Left ventricle myocardium inferior (tissue), 1 donor: Measurements from ENCODE around the gene ALDH8A1. TPM values are rescaled to one million over a fixed set of nuclear protein-coding genes. Genes with fewer than 3 reads are reported as not detected.

ENCODE experiments used
- DNase-seq: peaks from one replicate; pipeline ENCODE4 v3.0.0-alpha.2; 2020
- H3K27ac ChIP-seq: fragments of 200-600 bp; replicated peaks from 2 replicates; pipeline ENCODE4 v1.8.0; 2021
- H3K27me3 ChIP-seq: fragments of 200-600 bp; 2 replicates; pipeline ENCODE4 v1.8.0; 2021; ENCODE audit warnings: low read depth
- H3K36me3 ChIP-seq: fragments of 200-600 bp; 2 replicates; pipeline ENCODE4 v1.8.0; 2021
- H3K4me1 ChIP-seq: fragments of 200-600 bp; 2 replicates; pipeline ENCODE4 v1.8.0; 2021
- H3K4me3 ChIP-seq: fragments of 200-600 bp; 2 replicates; pipeline ENCODE4 v1.8.0; 2021; ENCODE audit warnings: mild to moderate bottlenecking, moderate library complexity
- H3K9me3 ChIP-seq: fragments of 200-600 bp; replicated peaks from 2 replicates; pipeline ENCODE4 v1.8.0; 2021
- CTCF ChIP-seq: fragments of 200-600 bp; IDR thresholded peaks from 2 replicates; pipeline ENCODE4 v1.8.0; 2021; ENCODE audit warnings: antibody characterized with exemption, mild to moderate bottlenecking, borderline replicate concordance
- intact Hi-C: fragments of 100-400 bp; cut with micrococcal nuclease; formaldehyde crosslinking; loops from one replicate; pipeline ENCODE4 v1.11.0; 2022
- total RNA-seq: library from RNA; stranded (reverse); fragmentation: NEBNext Ultra II Directional; extraction: Animal tissue kit (Norgen Biotek cat#: 25700); gene quantifications from one replicate; pipeline ENCODE4 v1.2.1, GENCODE V29; 2021
- donor health status: DM: no; HTN: yes; CAD: no; lungs with severe emphysema.

The ALDH8A1 gene
- total RNA-seq, 1 donor from 2014 or later = 0.08 TPM

GRCh38 chr6:134882426-134883038 is 67.4 kb downstream of the ALDH8A1 start:
- TF ChIP-seq CTCF = peak; percentile 99
- Histone ChIP-seq H3K4me1 (no peaks in the 10 kb centered on the region), H3K27me3 (peaks cover 23% of the 10 kb centered on the region), H3K9me3 (no peaks in the 10 kb centered on the region), H3K27ac (no peak overlapping the region), H3K36me3 (no peaks in the 10 kb centered on the region), H3K4me3 (no peak overlapping the region)
- intact Hi-C loops = loop anchor here (10.0 kb wide), 1 partner anchor 728 kb away; no protein-coding TSS in a partner anchor
- peak; percentile 56 for DNase-seq

- no peak for DNase-seq
- H3K27ac ChIP-seq = no peak overlapping the region
- no peak for TF ChIP-seq CTCF
- H3K4me3 ChIP-seq = no peak overlapping the region
- no peaks in the 10 kb centered on the region for H3K4me1 ChIP-seq
- intact Hi-C loops = loop anchor here (10.0 kb wide), 1 partner anchor 726 kb away; no protein-coding TSS in a partner anchor
- H3K36me3 ChIP-seq = no peaks in the 10 kb centered on the region
- H3K9me3 ChIP-seq = no peaks in the 10 kb centered on the region
- H3K27me3 ChIP-seq = peaks cover 23% of the 10 kb centered on the region
These were observed 69.3 kb downstream of the ALDH8A1 start for GRCh38 chr6:134880487-134881190.

- no peak for TF ChIP-seq CTCF
- peaks cover 5% of the 10 kb centered on the region for H3K27me3 ChIP-seq
- no peak for DNase-seq
- H3K9me3 ChIP-seq = no peaks in the 10 kb centered on the region
- intact Hi-C loops = no loop called here
- H3K4me1 ChIP-seq = no peaks in the 10 kb centered on the region
- no peak overlapping the region for H3K4me3 ChIP-seq
- no peaks in the 10 kb centered on the region for H3K36me3 ChIP-seq
- H3K27ac ChIP-seq = no peak overlapping the region
These were observed 71.8 kb downstream of the ALDH8A1 start for GRCh38 chr6:134878136-134878535.

- no peak for DNase-seq
- TF ChIP-seq CTCF = no peak
- Histone ChIP-seq H3K27me3 (no peaks in the 10 kb centered on the region), H3K4me1 (no peaks in the 10 kb centered on the region), H3K4me3 (no peak overlapping the region), H3K27ac (no peak overlapping the region), H3K9me3 (no peaks in the 10 kb centered on the region), H3K36me3 (no peaks in the 10 kb centered on the region)
- intact Hi-C loops = no loop called here
These were observed 74.5 kb downstream of the ALDH8A1 start for GRCh38 chr6:134875367-134875766.

- TF ChIP-seq CTCF = no peak
- intact Hi-C loops = no loop called here
- H3K4me1 ChIP-seq = no peaks in the 10 kb centered on the region
- H3K27ac ChIP-seq = no peak overlapping the region
- no peak for DNase-seq
- H3K4me3 ChIP-seq = no peak overlapping the region
- H3K27me3 ChIP-seq = no peaks in the 10 kb centered on the region
- no peaks in the 10 kb centered on the region for H3K36me3 ChIP-seq
- no peaks in the 10 kb centered on the region for H3K9me3 ChIP-seq
These were observed 76.2 kb downstream of the ALDH8A1 start for GRCh38 chr6:134873500-134874388.
